DND-41 (cell line): ENCODE data around the gene PCP2.

ENCODE experiments used
- EZH2 ChIP-seq: IDR thresholded peaks from 3 replicates; pipeline ENCODE4 v1.6.1; 2012; ENCODE audit warnings: borderline replicate concordance, low read depth, mild to moderate bottlenecking, moderate library complexity, low read length, inconsistent platforms; ENCODE audit not compliant: severe bottlenecking
- TF ChIP-seq, protein P1 (sequence below): IDR thresholded peaks from 2 replicates; pipeline ENCODE4 v1.5.1; 2012; ENCODE audit warnings: borderline replicate concordance, low read length, moderate library complexity, mild to moderate bottlenecking; ENCODE audit not compliant: poor library complexity, severe bottlenecking; ENCODE audit errors: extremely low read depth

DNA sequence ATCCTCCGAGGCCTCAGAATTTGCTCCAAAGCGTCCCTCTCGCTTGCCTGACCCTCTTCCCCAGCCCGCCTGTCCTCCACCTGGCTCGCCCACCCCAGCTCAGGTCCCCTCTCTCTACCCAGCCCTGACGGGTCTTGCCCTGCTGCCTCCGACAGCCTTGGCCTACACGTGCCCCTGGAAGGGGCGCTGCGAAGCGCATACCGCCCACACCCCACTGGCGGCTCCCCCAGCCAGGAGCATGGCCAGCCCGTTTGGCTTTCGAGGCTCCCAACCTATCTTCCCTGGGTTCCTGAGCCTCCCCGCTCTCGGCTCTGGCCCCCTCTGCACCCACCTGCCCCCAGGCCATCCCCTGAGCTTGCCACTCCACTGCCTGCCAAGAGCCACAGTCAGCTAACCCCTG lies 8.7 kb downstream of the PCP2 start:
- no peak for TF ChIP-seq EZH2
- TF ChIP-seq, protein P1, sequence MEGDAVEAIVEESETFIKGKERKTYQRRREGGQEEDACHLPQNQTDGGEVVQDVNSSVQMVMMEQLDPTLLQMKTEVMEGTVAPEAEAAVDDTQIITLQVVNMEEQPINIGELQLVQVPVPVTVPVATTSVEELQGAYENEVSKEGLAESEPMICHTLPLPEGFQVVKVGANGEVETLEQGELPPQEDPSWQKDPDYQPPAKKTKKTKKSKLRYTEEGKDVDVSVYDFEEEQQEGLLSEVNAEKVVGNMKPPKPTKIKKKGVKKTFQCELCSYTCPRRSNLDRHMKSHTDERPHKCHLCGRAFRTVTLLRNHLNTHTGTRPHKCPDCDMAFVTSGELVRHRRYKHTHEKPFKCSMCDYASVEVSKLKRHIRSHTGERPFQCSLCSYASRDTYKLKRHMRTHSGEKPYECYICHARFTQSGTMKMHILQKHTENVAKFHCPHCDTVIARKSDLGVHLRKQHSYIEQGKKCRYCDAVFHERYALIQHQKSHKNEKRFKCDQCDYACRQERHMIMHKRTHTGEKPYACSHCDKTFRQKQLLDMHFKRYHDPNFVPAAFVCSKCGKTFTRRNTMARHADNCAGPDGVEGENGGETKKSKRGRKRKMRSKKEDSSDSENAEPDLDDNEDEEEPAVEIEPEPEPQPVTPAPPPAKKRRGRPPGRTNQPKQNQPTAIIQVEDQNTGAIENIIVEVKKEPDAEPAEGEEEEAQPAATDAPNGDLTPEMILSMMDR = no peak
